Gastroesophageal sphincter (tissue), 3 donors: ENCODE data around the gene COL4A3.

ENCODE experiments used
- CTCF ChIP-seq, 4 experiments: fragments of 200-600 bp in 2 of 4; fragments of 450-650 bp in 2 of 4; sonication (generic) in 1 of 4; IDR thresholded peaks; one replicate each; pipeline ENCODE4 v1.5.1; 2017 to 2019; ENCODE audit warnings: antibody characterized with exemption in 4 of 4, mild to moderate bottlenecking in 2 of 4, moderate library complexity in 2 of 4
- POLR2A ChIP-seq, 2 donors: fragments of 450-650 bp; IDR thresholded peaks; one replicate each; pipeline ENCODE4 v1.6.1; 2017; ENCODE audit warnings: antibody characterized with exemption in 2 of 2, mild to moderate bottlenecking in 2 of 2, moderate library complexity in 1 of 2

GRCh38 chr2:227260041-227260440 is 95.6 kb downstream of the COL4A3 start:
- TF ChIP-seq CTCF (IDR thresholded peaks at IDR 0.05), result no peak
- no peak for TF ChIP-seq POLR2A (IDR thresholded peaks at IDR 0.05)
